ENCODE measurements around the gene TOX3. TPM values are rescaled to one million over a fixed set of nuclear protein-coding genes. Genes with fewer than 3 reads are reported as not detected.
A peak's percentile ranks its signal among the peaks of the same experiment; 100 is the strongest.

Gene TOX3
- total and polyA plus RNA-seq, 2 of the 8 experiments (the other 6 are each of a cell fraction or from before 2014, with no cell fraction given): 16.7 to 31.2 TPM

DNA sequence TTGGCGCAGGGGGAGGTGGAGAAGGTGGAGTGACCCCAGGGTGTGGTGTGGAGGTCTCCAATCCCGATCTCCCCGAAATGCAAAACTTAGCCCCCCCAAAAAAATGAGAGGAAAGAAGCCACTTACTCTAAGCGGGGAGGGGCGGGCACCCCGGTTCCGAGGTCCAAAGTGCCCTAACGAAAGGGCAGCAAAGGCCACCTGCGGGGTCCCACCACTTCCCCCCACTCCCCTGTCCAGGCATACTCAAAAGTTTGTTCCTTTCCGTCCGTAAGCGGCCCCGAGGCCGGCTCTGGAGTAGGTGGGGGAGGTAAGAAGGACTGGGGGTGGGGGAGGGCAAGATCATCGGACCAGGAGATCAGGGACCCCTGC lies 1.1 kb downstream of the TOX3 start:
- Histone ChIP-seq H2AFZ (ENCODE audit: low read length) (no peak overlapping the region), H3K36me3 (ENCODE audit: control insufficient read depth in 2 of 4, insufficient read depth in 4 of 4, low read length in 3 of 4) (peaks cover 0 to 8% (median 2%) of the 10 kb centered on the region in 4 experiments; a peak in 3 of 8 replicates), H3K56ac (replicated peaks; ENCODE audit: insufficient read length, low read depth, low read length) (no peak overlapping the region), H3K79me2 (ENCODE audit: control insufficient read depth in 1 of 2, insufficient read depth in 2 of 2, low read length in 2 of 2) (peaks cover 10 to 51% of the 10 kb centered on the region in 2 experiments; a peak in 3 of 4 replicates), H3K14ac (ENCODE audit: insufficient read length) (peak overlapping the region; percentile 89), H2AK5ac (ENCODE audit: low read depth, low read length) (no peak overlapping the region), H3K4me2 (ENCODE audit: insufficient read depth in 1 of 2, low read depth in 2 of 2, low read length in 2 of 2) (peak overlapping the region; percentile 84 to 93), H3K27me3 (replicated peaks in 1 of 4; ENCODE audit: control insufficient read depth in 3 of 4, extremely low read depth in 1 of 4, insufficient read depth in 3 of 4, low read length in 3 of 4) (peaks cover 0 to 14% (median 12%) of the 10 kb centered on the region in 4 experiments; a peak in 5 of 7 replicates), H2BK5ac (ENCODE audit: low read depth, low read length) (0 out of 2 replicates have a peak overlapping the region, but pooled peaks have one; percentile 47), H4K5ac (ENCODE audit: insufficient read length, low read depth, low read length) (no peak overlapping the region), H3K4me1 (replicated peaks in 1 of 4; ENCODE audit: control insufficient read depth in 3 of 4, insufficient read depth in 4 of 4, low read length in 3 of 4) (peaks cover 0 to 14% (median 7%) of the 10 kb centered on the region in 4 experiments; a peak in 5 of 7 replicates), H4K91ac (replicated peaks; ENCODE audit: insufficient read length, low read length) (peak overlapping the region; percentile 62), H2BK12ac (ENCODE audit: low read depth, low read length) (no peak overlapping the region), H3K79me1 (ENCODE audit: low read depth, low read length) (peaks cover 3% of the 10 kb centered on the region; the same call in 1 of the 2 replicates), H3K9ac (replicated peaks in 1 of 4; ENCODE audit: extremely low read depth in 1 of 4, low read depth in 3 of 4, low read length in 3 of 4) (peak overlapping the region in 3 of 4 experiments; percentile 24 to 52 (median 31); a peak in 4 of 7 replicates), H3K23me2 (ENCODE audit: low read depth, low read length) (peaks cover 16% of the 10 kb centered on the region; the same call in 1 of the 2 replicates), H2BK20ac (ENCODE audit: low read length) (no peak overlapping the region), H3K9me3 (ENCODE audit: insufficient read depth in 2 of 2, low read depth in 1 of 2, low read length in 1 of 2) (no peaks in the 10 kb centered on the region), H2BK120ac (replicated peaks; ENCODE audit: low read depth, low read length) (no peak overlapping the region), H2BK15ac (ENCODE audit: low read length) (no peak overlapping the region), H3K18ac (ENCODE audit: extremely low read depth, low read length) (peak overlapping the region; percentile 57; the same call in 1 of the 2 replicates), H3K27ac (ENCODE audit: low read depth, low read length) (no peak overlapping the region), H3K23ac (ENCODE audit: insufficient read length) (no peak overlapping the region), H4K20me1 (replicated peaks in 1 of 2; ENCODE audit: control insufficient read depth in 1 of 2, insufficient read depth in 2 of 2, low read length in 2 of 2) (peaks cover 3 to 8% of the 10 kb centered on the region in 2 experiments), H3K4ac (replicated peaks; ENCODE audit: insufficient read length, low read depth, low read length) (no peak overlapping the region), H4K8ac (ENCODE audit: extremely low read depth, insufficient read depth, low read length) (peak overlapping the region; percentile 54; the same call in 1 of the 2 replicates), H3K4me3 (ENCODE audit: extremely low read depth in 1 of 4, insufficient read depth in 2 of 4, low read depth in 3 of 4, low read length in 4 of 4) (peak overlapping the region; percentile 80 to 97 (median 82))
- POLR2A ChIA-PET (ENCODE audit: partially characterized antibody): interaction anchor here (0.9 to 1.1 kb wide), 2 partner anchors 19 to 45 kb away, joined by 3 read pairs; no protein-coding TSS in a partner anchor
- DNase-seq (ENCODE audit: low read depth in 1 of 2, low spot score in 2 of 2): peak in 1 of 2 experiments; percentile 49
- CTCF ChIA-PET (ENCODE audit: partially characterized antibody): no interaction called here
- TF ChIP-seq EGR1 (IDR thresholded peaks at IDR 0.05; ENCODE audit: borderline replicate concordance, low read depth, low read length) (no peak), RBBP5 (IDR thresholded peaks at IDR 0.05; ENCODE audit: borderline replicate concordance, low read depth, low read length) (0 out of 2 replicates have a peak, but pooled peaks have one; percentile 3), RFX5 (IDR thresholded peaks at IDR 0.05; ENCODE audit: borderline replicate concordance, low read depth, low read length) (no peak), BACH1 (IDR thresholded peaks at IDR 0.05; ENCODE audit: low read length) (no peak), GTF2F1 (IDR thresholded peaks at IDR 0.05; ENCODE audit: borderline replicate concordance, low read depth, low read length) (no peak)
- WGBS, 2 experiments (ENCODE audit: extremely low coverage in 1 of 2, insufficient coverage in 1 of 2, insufficient read length in 1 of 2, insufficient replicate concordance in 2 of 2, low coverage in 1 of 2, low lambda C conversion rate in 2 of 2, missing lambda C conversion rate in 1 of 2): 0% methylated on average over 3 of the region's 15 CpGs; no CpG with 5 or more reads in 1 of the 2 experiments
- no peak for FAIRE-seq

Measured in H1 (cell line).